Superior temporal gyrus (tissue), 1 donor: ENCODE data around the gene ALKBH1.
"Not testable (repeated sequence)": the region's sequence is repeated elsewhere in the genome, so short reads cannot be mapped to it uniquely, and the experiment has no call there.

Experiments
- DNase-seq: peaks from one replicate; pipeline ENCODE4 v3.0.0-alpha.2; 2016; ENCODE audit errors: extremely low spot score

ALKBH1 gene, protein sequence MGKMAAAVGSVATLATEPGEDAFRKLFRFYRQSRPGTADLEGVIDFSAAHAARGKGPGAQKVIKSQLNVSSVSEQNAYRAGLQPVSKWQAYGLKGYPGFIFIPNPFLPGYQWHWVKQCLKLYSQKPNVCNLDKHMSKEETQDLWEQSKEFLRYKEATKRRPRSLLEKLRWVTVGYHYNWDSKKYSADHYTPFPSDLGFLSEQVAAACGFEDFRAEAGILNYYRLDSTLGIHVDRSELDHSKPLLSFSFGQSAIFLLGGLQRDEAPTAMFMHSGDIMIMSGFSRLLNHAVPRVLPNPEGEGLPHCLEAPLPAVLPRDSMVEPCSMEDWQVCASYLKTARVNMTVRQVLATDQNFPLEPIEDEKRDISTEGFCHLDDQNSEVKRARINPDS

DNA sequence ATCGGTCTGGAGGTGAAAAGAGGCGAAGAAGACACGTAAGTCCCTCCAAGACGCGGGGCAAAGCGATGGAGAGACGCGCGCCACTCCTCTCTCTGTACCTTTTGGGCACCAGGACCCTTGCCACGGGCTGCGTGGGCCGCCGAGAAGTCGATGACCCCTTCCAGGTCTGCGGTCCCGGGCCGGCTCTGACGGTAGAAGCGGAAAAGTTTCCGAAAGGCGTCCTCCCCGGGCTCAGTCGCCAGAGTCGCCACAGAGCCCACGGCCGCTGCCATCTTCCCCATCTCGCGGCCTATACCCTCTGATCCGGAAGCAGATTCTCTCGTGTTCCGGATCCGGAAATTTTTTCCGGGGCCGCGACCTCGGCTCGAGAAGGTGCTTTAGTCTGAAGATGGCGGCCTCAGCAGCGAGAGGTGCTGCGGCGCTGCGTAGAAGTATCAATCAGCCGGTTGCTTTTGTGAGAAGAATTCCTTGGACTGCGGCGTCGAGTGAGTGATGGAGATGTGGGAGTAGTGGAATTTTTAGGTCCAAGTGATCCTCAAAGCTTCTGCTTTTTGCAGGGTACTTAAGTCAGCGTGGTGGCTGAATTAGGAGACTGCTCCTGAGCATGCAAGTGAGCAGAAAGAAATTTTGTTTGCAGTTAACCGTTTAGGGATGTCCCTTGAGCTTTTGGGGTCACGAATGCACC lies at the start of gene ALKBH1, which contains the start of gene SLIRP:
Gene ALKBH1 (minus strand): TSS at position 300 of the 685 bp plus-strand sequence. CDS start 19 bp downstream, at position 281.
Gene SLIRP (plus strand): TSS at position 380 of the 685 bp plus-strand sequence. CDS start 9 bp downstream, at position 389.
- peak; percentile 98 for DNase-seq

- no peak for DNase-seq
These were observed 45.1 kb upstream of the ALKBH1 start for GRCh38 chr14:77752799-77753516.

DNA sequence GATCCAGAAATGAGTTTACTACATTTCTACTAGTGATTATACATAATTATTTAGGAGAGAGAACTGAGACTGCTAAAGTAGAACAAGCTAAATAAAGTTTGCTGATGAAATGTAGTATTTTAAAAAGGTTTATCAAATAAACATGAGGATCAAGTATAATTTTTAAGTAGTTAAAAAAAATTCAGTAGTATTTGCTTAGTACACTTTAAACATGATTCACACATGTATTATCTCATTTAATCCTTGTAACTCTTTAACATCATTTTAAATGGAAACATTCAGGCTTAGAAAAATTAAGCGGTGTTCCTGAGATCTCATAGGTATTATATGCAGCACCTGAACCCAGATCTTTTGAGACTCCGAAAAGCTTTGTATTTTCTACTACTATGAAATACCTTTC lies 44.4 kb upstream of the ALKBH1 start:
- DNase-seq, result no peak

DNA sequence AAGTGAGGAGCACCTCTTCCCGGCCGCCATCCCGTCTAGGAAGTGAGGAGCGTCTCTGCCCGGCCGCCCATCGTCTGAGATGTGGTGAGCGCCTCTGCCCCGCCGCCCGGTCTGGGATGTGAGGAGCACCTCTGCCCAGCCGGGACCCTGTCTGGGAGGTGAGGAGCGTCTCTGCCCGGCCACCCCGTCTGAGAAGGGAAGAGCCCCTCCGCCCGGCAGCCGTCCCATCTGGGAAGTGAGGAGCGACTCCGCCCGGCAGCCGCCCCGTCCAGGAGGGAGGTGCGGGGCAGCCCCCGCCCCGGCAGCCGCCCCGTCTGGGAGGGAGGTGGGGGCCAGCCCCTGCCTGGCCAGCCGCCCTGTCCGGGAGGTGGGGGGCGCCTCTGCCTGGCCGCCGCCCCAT lies 39.6 kb upstream of the ALKBH1 start:
- DNase-seq, result not testable (repeated sequence)

GRCh38 chr14:77746064-77746702 lies 38.4 kb upstream of the ALKBH1 start:
- DNase-seq, result no peak

GRCh38 chr14:77741438-77741837 lies 33.6 kb upstream of the ALKBH1 start:
- no peak for DNase-seq

DNA sequence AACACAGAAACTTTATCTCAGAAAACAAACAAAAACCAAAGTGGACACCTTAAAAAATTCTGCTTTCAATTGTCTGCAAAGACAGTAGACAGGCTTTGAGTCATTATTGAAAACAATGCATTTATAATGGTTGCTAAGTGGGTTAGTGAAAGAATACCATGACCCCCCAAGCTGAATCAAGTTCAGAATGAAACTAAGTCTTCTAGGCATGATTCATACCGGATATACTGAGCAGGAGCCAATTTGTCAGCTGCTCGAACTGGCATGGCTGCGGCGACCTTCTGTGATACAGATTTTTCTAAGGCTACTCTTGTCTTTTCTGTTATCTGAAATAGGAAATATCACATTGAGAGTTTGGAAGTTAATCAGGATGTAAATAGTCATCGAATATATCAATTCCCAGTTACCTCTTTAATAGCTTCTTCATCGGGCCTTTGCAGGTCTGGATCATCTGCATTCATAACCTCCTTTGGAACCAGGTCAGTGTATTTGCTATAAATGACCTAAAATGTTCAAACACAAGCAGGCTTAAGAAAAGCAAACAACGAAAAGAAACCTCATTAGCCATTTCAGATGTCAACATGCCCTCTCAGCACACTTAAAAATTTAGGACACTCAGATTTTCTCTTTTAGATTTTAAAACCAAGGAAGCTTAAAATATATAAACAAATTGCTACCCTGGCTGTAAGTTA lies 30.9 kb upstream of the ALKBH1 start:
- no peak for DNase-seq

GRCh38 chr14:77730976-77731497 lies 23.2 kb upstream of the ALKBH1 start:
- no peak for DNase-seq

DNA sequence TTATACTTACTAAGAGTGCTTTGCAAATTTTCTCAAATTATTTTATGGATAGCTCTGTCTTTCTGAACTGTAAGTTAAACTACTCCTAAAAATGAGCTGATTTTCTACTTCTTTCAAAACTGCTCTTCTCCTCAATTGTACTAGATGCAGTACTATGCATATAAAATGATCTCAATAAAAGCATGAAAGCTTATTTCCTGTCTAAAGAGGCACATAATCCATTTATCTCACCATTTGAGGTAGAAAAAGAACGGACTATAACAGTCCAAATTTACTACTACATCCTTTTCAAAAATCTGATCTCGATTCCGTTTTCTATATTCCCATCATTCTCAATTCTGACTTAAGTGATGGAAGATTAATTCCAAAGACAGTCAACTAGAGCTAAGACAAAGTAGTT lies 14.5 kb upstream of the ALKBH1 start:
- no peak for DNase-seq

DNA sequence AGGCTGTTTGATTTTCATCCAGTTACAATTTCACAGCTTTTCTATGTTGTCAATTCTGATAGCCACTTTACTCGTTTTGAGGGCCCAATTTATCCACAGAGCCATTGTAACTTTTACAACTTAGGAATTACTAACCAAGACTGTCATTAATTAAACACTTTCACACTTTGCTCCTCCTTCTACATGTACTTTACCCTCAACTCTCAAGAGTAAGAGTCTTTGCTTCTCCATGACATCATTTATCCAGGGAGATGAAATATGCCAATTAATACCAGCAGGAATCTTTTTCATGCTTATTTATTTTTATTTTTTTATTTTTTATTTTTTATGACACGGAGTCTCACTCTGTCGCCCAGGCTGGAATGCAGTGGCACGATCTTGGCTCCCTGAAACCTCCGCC lies 13.6 kb upstream of the ALKBH1 start:
- no peak for DNase-seq

DNA sequence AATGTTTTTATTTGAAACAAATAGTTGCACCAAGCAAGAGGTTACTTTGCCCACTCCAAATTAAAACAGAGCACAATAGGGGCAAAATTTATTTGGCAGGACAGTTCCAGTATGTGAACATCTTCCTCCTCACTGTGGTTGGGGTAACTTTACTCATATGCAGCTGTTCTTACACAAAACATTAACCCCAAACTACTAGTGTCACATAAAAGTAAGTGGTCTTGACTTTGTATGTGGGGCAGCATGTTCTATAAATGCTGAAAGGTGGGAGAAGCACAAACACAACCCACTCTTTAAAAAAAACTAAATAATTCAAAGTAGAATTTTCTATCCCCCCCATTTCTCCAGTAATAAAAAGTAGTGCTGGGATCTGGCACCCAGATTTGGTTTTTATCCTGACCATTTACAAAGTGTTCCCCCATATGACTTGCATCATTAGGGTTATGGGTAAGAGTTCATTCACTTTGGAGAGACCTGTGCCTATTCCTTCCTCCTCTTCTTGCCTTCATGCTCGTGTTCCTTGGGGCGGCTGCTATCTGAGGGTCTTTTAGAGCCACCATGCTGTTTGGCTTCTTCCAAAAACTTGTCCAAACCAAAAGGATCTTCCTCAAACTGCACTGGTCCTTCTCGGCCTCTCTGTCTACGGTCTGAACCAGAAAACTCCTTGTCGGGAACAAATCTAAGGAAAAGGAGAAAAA lies 9.9 kb upstream of the ALKBH1 start:
- no peak for DNase-seq

DNA sequence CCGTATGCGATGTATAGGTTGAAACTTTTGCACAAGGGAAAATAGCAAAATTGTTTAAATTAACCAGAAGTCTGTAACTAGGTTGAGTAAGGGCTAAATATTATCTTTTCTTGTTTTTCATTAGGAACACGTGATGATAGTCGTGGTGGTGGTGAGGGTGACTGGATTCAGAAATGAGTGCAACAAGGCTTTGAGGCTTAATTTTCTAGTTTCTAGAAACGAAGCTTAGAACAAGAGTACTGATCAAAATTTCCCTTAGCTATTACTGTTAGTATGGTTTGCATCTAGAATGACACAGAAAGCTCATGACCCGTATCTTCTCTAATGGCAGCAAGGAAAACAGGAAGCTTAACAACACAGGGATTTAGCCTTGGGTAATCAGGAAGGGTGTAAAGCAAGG lies 7.1 kb upstream of the ALKBH1 start:
- DNase-seq, result no peak

DNA sequence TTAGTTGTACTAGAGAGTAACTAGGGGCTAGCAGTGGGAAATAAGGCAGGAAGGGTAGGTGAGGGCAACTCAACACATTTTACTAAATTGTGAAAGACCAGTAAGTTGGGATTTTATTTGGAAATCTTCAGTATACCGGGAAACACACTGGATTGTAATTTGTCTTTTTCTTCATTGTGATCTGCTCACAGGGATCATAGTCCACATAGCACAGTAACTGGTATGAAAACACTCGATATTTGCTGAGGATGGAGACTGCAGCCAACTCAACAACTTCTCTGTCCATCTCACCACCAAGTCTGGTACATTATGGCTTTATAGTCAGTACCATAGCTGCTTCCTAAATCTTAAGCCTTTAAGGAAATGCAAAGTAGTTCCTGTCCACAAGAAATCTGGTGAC lies 2.5 kb upstream of the ALKBH1 start:
- no peak for DNase-seq

GRCh38 chr14:77709412-77709811 lies 1.6 kb upstream of the ALKBH1 start:
- DNase-seq, result peak; percentile 60

GRCh38 chr14:77708749-77709148 lies 926 bp upstream of the ALKBH1 start:
- DNase-seq, result no peak

DNA sequence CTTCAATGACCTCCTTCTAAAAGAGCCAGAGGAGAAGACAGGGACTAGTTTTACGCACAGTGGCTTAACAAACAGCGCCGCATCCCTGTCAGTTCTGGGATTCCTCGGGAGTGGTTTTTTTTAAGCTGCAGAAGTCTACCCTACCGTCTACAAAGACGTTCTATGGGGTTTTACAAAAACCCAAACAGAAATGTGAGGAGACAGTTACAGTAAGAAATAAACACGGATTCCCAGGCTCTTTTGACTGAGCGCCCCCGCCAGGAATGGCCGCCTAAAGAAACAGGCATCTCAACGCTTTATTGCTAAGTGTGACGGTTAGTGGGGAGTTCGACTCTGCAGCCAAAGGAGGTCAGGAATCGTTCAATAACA lies 484 bp downstream of the ALKBH1 start:
- DNase-seq, result peak; percentile 70

GRCh38 chr14:77691259-77691658 lies 16.6 kb downstream of the ALKBH1 start:
- no peak for DNase-seq

DNA sequence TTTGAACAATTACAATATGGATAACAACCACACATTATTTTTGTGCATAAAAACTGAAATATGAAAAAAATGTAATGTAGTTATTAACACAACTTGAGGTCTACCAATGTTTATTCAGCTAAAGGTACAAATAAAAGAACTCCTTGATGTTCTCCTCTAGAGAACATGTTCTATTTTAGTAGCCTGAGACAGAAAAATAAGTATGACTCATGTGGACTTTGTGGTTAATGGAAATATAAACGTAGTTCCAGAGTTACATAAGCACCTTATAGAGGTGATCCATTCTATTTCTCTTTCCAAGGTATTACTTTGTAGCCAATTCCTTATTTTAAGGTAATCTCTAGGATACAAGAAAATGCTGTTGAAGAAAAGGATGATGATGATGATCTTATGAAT lies 25.7 kb downstream of the ALKBH1 start:
- peak; percentile 54 for DNase-seq

DNA sequence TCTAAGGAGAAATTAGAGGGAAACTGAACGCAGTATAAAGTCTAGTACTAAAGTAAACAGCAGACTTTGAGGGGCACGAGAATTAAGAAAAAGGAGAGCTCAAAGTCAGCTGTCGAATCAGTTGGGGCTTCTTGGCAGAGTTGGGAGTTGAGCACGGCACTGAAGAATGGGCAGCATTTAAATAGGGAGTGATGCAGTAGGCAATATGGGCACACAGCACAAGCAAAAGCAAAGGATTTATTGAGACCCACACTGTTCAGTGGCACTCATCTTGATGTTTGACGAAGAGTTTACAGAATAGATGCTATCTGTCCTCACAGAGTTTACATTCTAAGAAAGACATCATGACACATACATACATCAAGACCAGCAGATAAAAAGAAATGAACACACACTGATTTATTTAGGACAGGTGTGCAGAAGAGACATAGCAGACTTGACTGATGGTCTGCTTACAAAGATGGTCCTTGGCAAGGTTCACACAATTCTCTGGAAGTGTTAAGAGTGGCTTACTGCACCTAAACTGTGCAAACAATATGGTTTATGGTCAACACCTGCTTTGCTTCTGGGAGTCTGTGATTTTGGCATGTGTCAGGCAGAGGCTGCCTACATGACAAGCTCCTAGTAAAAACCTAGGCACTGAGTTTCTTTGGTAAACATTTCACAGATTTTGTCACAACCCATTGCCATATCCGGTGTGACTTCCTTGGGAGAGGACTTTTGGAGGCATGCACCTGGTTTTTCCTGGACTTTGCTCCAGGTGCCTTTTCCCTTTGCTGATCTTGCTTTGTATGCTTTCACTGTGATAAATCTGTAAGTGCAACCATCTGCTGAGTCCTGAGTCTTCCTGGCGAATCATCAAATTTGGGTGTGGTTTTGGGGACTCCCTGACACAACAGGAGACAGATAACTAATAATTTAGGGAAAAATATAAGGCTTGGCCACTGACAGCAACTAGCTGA lies 26.3 kb downstream of the ALKBH1 start:
- DNase-seq, result no peak
